HG02852 (cell line): ENCODE data around the gene PRKAR1B.

ENCODE experiments used
- ATAC-seq: cut with Tn5 transposase; IDR thresholded peaks from one replicate; pipeline ENCODE4 v1.9.1; 2021; ENCODE audit warnings: mild to moderate bottlenecking, moderate library complexity; ENCODE audit not compliant: unreplicated experiment

Gene PRKAR1B

DNA sequence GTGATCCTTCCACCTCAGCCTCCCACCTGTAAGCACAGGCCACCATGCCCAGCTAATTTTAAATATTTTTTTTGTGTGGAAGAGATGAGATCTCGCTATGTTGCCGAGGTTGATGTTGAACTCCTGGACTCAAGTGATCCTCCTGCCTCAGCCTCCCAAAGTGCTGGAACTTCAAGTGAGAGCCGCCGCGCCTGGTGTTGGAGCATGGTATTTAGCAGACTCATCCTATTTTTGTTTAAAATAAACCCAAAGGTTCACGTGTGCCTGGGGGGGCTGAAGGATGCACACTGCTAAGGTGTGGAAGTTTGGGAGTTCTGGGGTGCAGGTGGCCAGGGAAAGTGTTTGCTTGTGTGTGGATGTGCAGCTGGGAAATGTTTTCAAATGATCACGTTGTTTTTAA, 225.6 kb downstream of the PRKAR1B start:
- no peak for ATAC-seq

DNA sequence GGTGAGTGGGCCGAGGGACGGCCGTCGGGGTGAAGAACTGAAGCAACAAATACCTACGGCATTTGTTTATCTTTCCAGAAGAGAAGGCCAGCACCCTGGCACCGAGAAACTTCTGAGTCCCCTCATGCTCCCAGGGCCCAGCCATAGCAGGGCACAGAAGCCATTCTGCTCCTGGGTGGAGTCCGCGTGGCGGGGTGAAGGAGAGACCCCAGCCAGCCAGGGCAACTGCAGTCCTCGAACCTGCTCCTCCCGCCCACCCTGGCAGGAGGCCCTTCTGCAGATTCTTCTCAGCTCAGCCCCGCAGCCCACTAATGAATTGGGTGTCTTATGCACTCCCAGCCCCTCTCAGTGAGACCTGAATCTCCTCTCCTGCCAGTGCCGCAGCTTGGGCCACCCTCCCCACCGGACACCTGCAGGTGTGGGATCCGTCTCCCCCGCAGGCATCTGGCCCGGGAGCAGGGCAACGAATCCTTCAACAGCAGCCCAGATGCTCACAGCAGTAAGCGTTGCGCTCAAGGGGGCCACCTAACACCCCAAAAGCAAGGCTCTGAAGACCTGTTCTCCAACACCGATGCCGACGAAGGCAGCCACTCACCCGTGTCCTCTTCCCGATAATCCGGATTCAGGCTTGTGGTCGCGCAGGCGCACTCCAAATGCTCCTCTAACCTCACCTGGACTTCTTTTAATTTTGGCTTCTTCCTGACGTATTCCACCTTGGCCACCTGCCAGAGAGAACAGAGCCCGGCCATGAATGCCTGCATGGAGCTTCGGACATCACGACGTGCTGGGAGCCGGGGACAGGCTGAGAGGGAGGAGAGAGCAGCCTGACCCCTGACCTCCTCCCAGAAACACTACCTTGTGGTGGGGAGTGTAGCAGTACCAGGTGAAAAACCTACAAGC, 226.3 kb downstream of the PRKAR1B start:
- no peak for ATAC-seq

DNA sequence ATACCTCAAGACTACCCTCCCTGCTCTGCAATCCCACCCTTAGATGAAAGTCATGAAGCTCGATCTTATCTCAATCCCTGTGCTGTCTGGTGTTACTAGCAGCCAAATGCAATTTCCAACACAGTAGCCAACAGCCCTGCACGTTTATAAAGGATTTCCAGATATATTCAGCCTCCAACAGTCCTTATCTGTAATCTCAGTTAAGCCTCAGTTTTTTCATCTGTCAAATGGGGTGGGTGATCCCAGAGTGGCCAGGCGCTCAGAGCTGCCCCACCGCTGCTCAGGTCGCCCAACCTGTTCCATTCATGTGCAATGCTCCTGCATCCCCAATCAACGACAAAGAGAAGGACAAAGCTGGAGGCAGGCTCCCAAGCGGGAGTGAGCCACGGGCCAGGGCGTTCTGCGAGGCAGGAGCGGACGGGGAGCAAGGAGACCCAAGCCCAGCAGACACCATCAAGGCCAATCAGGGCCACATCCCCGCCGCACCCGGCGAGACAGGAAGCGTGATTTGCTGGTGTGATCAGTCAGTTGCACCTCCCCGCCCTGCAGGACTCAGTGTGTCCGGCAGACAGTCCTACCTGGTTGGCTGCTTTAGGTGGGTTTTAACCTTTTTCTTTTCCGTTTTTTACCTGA, 227.1 kb downstream of the PRKAR1B start:
- ATAC-seq = no peak
